ENCODE results near the gene SYNGR3. TPM values are rescaled to one million over a fixed set of nuclear protein-coding genes. Genes with fewer than 3 reads are reported as not detected.

The SYNGR3 gene
- total and polyA plus RNA-seq, 2 of the 13 experiments (the other 11 are each of a cell fraction or from before 2014, with no cell fraction given): 0.97 to 5.7 TPM

- no peak for TF ChIP-seq NFAT5 (CRISPR knock-in tag; IDR thresholded peaks at IDR 0.05)
- TF ChIP-seq MTERF4 (CRISPR knock-in tag; IDR thresholded peaks at IDR 0.05): 0 out of 2 replicates have a peak, but pooled peaks have one; percentile 40
- peak; percentile 53; the same call in 1 of the 2 replicates for TF ChIP-seq KDM1A (CRISPR knock-in tag; IDR thresholded peaks at IDR 0.05)
- TF ChIP-seq RELA (CRISPR knock-in tag; IDR thresholded peaks at IDR 0.05): peak; percentile 91
- 0 out of 2 replicates have a peak, but pooled peaks have one; percentile 26 for TF ChIP-seq ZNF724P (CRISPR knock-in tag; IDR thresholded peaks at IDR 0.05; ENCODE audit: borderline replicate concordance)
- TF ChIP-seq MYC (CRISPR knock-in tag; IDR thresholded peaks at IDR 0.05; ENCODE audit: borderline replicate concordance): peak; percentile 93
- TF ChIP-seq FOXC1 (CRISPR knock-in tag; IDR thresholded peaks at IDR 0.05; ENCODE audit: borderline replicate concordance): peak; percentile 75
- TF ChIP-seq KMT2A (CRISPR knock-in tag; IDR thresholded peaks at IDR 0.05): peak; percentile 95
- peak; percentile 84 for TF ChIP-seq ZSCAN21 (CRISPR knock-in tag; IDR thresholded peaks at IDR 0.05; ENCODE audit: borderline replicate concordance)
- TF ChIP-seq, protein P1, sequence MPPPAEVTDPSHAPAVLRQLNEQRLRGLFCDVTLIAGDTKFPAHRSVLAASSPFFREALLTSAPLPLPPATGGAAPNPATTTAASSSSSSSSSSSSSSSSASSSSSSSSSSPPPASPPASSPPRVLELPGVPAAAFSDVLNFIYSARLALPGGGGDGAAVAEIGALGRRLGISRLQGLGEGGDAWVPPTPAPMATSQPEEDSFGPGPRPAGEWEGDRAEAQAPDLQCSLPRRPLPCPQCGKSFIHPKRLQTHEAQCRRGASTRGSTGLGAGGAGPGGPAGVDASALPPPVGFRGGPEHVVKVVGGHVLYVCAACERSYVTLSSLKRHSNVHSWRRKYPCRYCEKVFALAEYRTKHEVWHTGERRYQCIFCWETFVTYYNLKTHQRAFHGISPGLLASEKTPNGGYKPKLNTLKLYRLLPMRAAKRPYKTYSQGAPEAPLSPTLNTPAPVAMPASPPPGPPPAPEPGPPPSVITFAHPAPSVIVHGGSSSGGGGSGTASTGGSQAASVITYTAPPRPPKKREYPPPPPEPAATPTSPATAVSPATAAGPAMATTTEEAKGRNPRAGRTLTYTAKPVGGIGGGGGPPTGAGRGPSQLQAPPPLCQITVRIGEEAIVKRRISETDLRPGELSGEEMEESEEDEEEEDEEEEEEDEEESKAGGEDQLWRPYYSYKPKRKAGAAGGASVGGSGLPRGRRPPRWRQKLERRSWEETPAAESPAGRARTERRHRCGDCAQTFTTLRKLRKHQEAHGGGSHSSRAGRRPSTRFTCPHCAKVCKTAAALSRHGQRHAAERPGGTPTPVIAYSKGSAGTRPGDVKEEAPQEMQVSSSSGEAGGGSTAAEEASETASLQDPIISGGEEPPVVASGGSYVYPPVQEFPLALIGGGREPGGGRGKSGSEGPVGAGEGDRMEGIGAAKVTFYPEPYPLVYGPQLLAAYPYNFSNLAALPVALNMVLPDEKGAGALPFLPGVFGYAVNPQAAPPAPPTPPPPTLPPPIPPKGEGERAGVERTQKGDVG (CRISPR knock-in tag; IDR thresholded peaks at IDR 0.05; ENCODE audit: borderline replicate concordance): peak; percentile 66; the same call in 1 of the 2 replicates
- TF ChIP-seq ZNF432 (CRISPR knock-in tag; IDR thresholded peaks at IDR 0.05; ENCODE audit: borderline replicate concordance): no peak
- peak; percentile 18; the same call in 1 of the 2 replicates for TF ChIP-seq GPN1 (CRISPR knock-in tag; IDR thresholded peaks at IDR 0.05; ENCODE audit: borderline replicate concordance)
- peak; percentile 64 for TF ChIP-seq MIXL1 (CRISPR knock-in tag; IDR thresholded peaks at IDR 0.05)
- TF ChIP-seq, protein P2, sequence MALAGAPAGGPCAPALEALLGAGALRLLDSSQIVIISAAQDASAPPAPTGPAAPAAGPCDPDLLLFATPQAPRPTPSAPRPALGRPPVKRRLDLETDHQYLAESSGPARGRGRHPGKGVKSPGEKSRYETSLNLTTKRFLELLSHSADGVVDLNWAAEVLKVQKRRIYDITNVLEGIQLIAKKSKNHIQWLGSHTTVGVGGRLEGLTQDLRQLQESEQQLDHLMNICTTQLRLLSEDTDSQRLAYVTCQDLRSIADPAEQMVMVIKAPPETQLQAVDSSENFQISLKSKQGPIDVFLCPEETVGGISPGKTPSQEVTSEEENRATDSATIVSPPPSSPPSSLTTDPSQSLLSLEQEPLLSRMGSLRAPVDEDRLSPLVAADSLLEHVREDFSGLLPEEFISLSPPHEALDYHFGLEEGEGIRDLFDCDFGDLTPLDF (CRISPR knock-in tag; IDR thresholded peaks at IDR 0.05): peak; percentile 76; the same call in 1 of the 2 replicates
- peak; percentile 91 for TF ChIP-seq SRF (IDR thresholded peaks at IDR 0.05; ENCODE audit: low read depth, low read length)
Measured at GRCh38 chr16:1971796-1972489, 17.8 kb upstream of the SYNGR3 start, which contains the start of gene TBL3 (continued).

Data from HepG2 (cell line).